OCI-LY1 (cell line): Measurements from ENCODE around the gene HMCN2.

ENCODE experiments used
- CTCF ChIP-seq: fragments of 200-600 bp; sonication (generic), shearing (Covaris generic); IDR thresholded peaks from 2 replicates; pipeline ENCODE4 v1.5.1; 2017; ENCODE audit warnings: mild to moderate bottlenecking, antibody characterized with exemption, low read length, moderate library complexity, mixed read lengths
- EZH2 ChIP-seq: fragments of 200-600 bp; sonication (generic), shearing (Covaris generic); IDR thresholded peaks from 2 replicates; pipeline ENCODE4 v1.8.0; 2017; ENCODE audit warnings: borderline replicate concordance, mixed run types, mild to moderate bottlenecking, antibody characterized with exemption, low read length, moderate library complexity, mixed read lengths

- no peak for TF ChIP-seq CTCF
- no peak for TF ChIP-seq EZH2
Measured at GRCh38 chr9:130364619-130365322, 99.2 kb downstream of the HMCN2 start.
